ENCODE data around the gene NDOR1. TPM values are rescaled to one million over a fixed set of nuclear protein-coding genes. Genes with fewer than 3 reads are reported as not detected.

Gene NDOR1
- total and polyA plus RNA-seq, 2 of the 8 experiments (the other 6 are each of a cell fraction or from before 2014, with no cell fraction given) = 25.7 to 32.3 TPM

DNA sequence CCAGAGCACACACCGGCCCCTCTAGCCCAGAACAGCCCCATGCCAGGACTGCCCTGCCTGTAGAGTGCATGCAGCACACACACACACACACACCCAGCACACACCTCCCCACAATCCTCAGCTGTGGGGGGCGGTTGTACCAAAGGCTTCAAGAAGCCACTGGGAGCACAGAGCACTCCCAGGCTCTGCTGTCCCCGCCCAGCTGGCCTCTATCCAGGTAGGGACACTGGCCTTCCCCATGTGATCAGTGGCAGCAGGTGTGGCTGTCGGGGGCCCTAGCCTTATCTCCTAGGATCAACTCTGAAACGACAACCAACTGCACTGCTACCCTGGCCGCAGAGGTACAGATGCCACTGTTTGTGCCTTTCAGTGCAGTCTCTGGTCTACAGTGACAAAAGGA, 19.1 kb upstream of the NDOR1 start:
- Histone ChIP-seq H4K91ac (replicated peaks; ENCODE audit: insufficient read length, low read length) (no peak overlapping the region), H3K4me1 (replicated peaks in 1 of 4; ENCODE audit: control insufficient read depth in 3 of 4, insufficient read depth in 4 of 4, low read length in 3 of 4) (peaks cover 0 to 17% (median 6%) of the 10 kb centered on the region in 4 experiments; a peak in 5 of 7 replicates), H3K4me2 (ENCODE audit: insufficient read depth in 1 of 2, low read depth in 2 of 2, low read length in 2 of 2) (peak overlapping the region in 1 of 2 experiments; percentile 83; a peak in 1 of 4 replicates), H3K18ac (ENCODE audit: extremely low read depth, low read length) (no peak overlapping the region), H2BK15ac (ENCODE audit: low read length) (no peak overlapping the region), H3K79me1 (ENCODE audit: low read depth, low read length) (peaks cover 5% of the 10 kb centered on the region), H3K36me3 (ENCODE audit: control insufficient read depth in 2 of 4, insufficient read depth in 4 of 4, low read length in 3 of 4) (peaks cover 3 to 24% (median 11%) of the 10 kb centered on the region in 4 experiments; a peak in 7 of 8 replicates), H3K23me2 (ENCODE audit: low read depth, low read length) (peaks cover 8% of the 10 kb centered on the region; the same call in 1 of the 2 replicates), H3K4ac (replicated peaks; ENCODE audit: insufficient read length, low read depth, low read length) (no peak overlapping the region), H3K27me3 (replicated peaks in 1 of 4; ENCODE audit: control insufficient read depth in 3 of 4, extremely low read depth in 1 of 4, insufficient read depth in 3 of 4, low read length in 3 of 4) (no peaks in the 10 kb centered on the region; a peak in 1 of 7 replicates), H3K23ac (ENCODE audit: insufficient read length) (no peak overlapping the region), H3K79me2 (ENCODE audit: control insufficient read depth in 1 of 2, insufficient read depth in 2 of 2, low read length in 2 of 2) (peaks cover 0 to 30% of the 10 kb centered on the region in 2 experiments; a peak in 2 of 4 replicates), H2BK5ac (ENCODE audit: low read depth, low read length) (no peak overlapping the region), H3K9me3 (ENCODE audit: insufficient read depth in 2 of 2, low read depth in 1 of 2, low read length in 1 of 2) (no peaks in the 10 kb centered on the region), H4K20me1 (replicated peaks in 1 of 2; ENCODE audit: control insufficient read depth in 1 of 2, insufficient read depth in 2 of 2, low read length in 2 of 2) (peaks cover 4 to 29% of the 10 kb centered on the region in 2 experiments), H4K5ac (ENCODE audit: insufficient read length, low read depth, low read length) (no peak overlapping the region), H2BK120ac (replicated peaks; ENCODE audit: low read depth, low read length) (no peak overlapping the region), H2BK12ac (ENCODE audit: low read depth, low read length) (no peak overlapping the region), H2AFZ (ENCODE audit: low read length) (no peak overlapping the region), H2AK5ac (ENCODE audit: low read depth, low read length) (no peak overlapping the region), H3K9ac (replicated peaks in 1 of 4; ENCODE audit: extremely low read depth in 1 of 4, low read depth in 3 of 4, low read length in 3 of 4) (no peak overlapping the region), H3K14ac (ENCODE audit: insufficient read length) (no peak overlapping the region), H3K27ac (ENCODE audit: low read depth, low read length) (no peak overlapping the region), H2BK20ac (ENCODE audit: low read length) (no peak overlapping the region), H3K4me3 (ENCODE audit: extremely low read depth in 1 of 4, insufficient read depth in 2 of 4, low read depth in 3 of 4, low read length in 4 of 4) (no peak overlapping the region), H4K8ac (ENCODE audit: extremely low read depth, insufficient read depth, low read length) (no peak overlapping the region), H3K56ac (replicated peaks; ENCODE audit: insufficient read length, low read depth, low read length) (no peak overlapping the region)
- no peak for DNase-seq (ENCODE audit: low read depth in 1 of 2, low spot score in 2 of 2)
- ChIA-PET CTCF (ENCODE audit: partially characterized antibody) (interaction anchor here (1.0 to 14.0 kb wide), 3 partner anchors 9 to 43 kb away, joined by 3 to 204 read pairs (median 47); partner anchors contain the start of genes CYSRT1, RNF208, RNF224 and SLC34A3), POLR2A (ENCODE audit: partially characterized antibody) (interaction anchor here (1.2 to 11.0 kb wide), 2 partner anchors 20 to 44 kb away, joined by 3 to 107 read pairs; partner anchors contain the start of genes NDOR1 and TMEM203)
- WGBS, 2 experiments (ENCODE audit: extremely low coverage in 1 of 2, insufficient coverage in 1 of 2, insufficient read length in 1 of 2, insufficient replicate concordance in 2 of 2, low coverage in 1 of 2, low lambda C conversion rate in 2 of 2, missing lambda C conversion rate in 1 of 2) = 85% methylated on average over 6 of the region's 6 CpGs; no CpG with 5 or more reads in 1 of the 2 experiments
- TF ChIP-seq JUN (IDR thresholded peaks at IDR 0.05; ENCODE audit: low read depth, low read length) (no peak), SUZ12 (IDR thresholded peaks at IDR 0.05; ENCODE audit: low read length) (no peak), ZNF274 (IDR thresholded peaks at IDR 0.05; ENCODE audit: borderline replicate concordance, extremely low read depth, low read length) (no peak), SP4 (IDR thresholded peaks at IDR 0.05; ENCODE audit: low read length) (no peak), SP1 (IDR thresholded peaks at IDR 0.05; ENCODE audit: low read depth, low read length) (no peak), POU5F1 (IDR thresholded peaks at IDR 0.05; ENCODE audit: low read depth, low read length) (no peak), KDM5A (IDR thresholded peaks at IDR 0.05; ENCODE audit: low read length) (no peak)
- TF ChIP-seq, protein P1, sequence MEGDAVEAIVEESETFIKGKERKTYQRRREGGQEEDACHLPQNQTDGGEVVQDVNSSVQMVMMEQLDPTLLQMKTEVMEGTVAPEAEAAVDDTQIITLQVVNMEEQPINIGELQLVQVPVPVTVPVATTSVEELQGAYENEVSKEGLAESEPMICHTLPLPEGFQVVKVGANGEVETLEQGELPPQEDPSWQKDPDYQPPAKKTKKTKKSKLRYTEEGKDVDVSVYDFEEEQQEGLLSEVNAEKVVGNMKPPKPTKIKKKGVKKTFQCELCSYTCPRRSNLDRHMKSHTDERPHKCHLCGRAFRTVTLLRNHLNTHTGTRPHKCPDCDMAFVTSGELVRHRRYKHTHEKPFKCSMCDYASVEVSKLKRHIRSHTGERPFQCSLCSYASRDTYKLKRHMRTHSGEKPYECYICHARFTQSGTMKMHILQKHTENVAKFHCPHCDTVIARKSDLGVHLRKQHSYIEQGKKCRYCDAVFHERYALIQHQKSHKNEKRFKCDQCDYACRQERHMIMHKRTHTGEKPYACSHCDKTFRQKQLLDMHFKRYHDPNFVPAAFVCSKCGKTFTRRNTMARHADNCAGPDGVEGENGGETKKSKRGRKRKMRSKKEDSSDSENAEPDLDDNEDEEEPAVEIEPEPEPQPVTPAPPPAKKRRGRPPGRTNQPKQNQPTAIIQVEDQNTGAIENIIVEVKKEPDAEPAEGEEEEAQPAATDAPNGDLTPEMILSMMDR (IDR thresholded peaks at IDR 0.05; ENCODE audit: control extremely low read depth in 1 of 3, insufficient read depth in 1 of 3, low read depth in 1 of 3, low read length in 3 of 3) = no peak
- TF ChIP-seq, protein P2, sequence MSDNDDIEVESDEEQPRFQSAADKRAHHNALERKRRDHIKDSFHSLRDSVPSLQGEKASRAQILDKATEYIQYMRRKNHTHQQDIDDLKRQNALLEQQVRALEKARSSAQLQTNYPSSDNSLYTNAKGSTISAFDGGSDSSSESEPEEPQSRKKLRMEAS (IDR thresholded peaks at IDR 0.05) = no peak
- TF ChIP-seq, protein P3, sequence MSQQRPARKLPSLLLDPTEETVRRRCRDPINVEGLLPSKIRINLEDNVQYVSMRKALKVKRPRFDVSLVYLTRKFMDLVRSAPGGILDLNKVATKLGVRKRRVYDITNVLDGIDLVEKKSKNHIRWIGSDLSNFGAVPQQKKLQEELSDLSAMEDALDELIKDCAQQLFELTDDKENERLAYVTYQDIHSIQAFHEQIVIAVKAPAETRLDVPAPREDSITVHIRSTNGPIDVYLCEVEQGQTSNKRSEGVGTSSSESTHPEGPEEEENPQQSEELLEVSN (IDR thresholded peaks at IDR 0.05) = no peak
- no peak for FAIRE-seq

Data from H1 (cell line).